ENCODE measurements around the gene RGS17. TPM values are rescaled to one million over a fixed set of nuclear protein-coding genes. Genes with fewer than 3 reads are reported as not detected.

Gene RGS17
- total RNA-seq, 1 donor from 2014 or later: 8.1 TPM

- Histone ChIP-seq H3K36me3 (peaks cover 36% of the 10 kb centered on the region), H3K27ac (peak overlapping the region; percentile 54), H3K4me3 (peak overlapping the region; percentile 28), H4K20me1 (ENCODE audit: low read depth) (peaks cover 91% of the 10 kb centered on the region), H3K79me2 (ENCODE audit: low read depth) (peaks cover 100% of the 10 kb centered on the region), H2AFZ (replicated peaks) (no peak overlapping the region), H3K27me3 (no peaks in the 10 kb centered on the region), H3F3A (ENCODE audit: low read depth) (peaks cover 21% of the 10 kb centered on the region), H3K9ac (no peak overlapping the region), H3K4me2 (peak overlapping the region; percentile 93), H3K9me3 (ENCODE audit: low read depth) (no peaks in the 10 kb centered on the region), H3K4me1 (peaks cover 70% of the 10 kb centered on the region)
- no peak overlapping the region for H3K4me3 Mint-ChIP-seq
- TF ChIP-seq EZH2phosphoT487 (IDR thresholded peaks at IDR 0.05): no peak
- TF ChIP-seq EZH2 (IDR thresholded peaks at IDR 0.05): no peak
- TF ChIP-seq CTCF (IDR thresholded peaks at IDR 0.05): no peak
- H3K27ac Mint-ChIP-seq: no peak overlapping the region
- H3K36me3 Mint-ChIP-seq: peaks cover 65% of the 10 kb centered on the region
- H3K4me1 Mint-ChIP-seq: peaks cover 34% of the 10 kb centered on the region
- H3K9me3 Mint-ChIP-seq: peaks cover 4% of the 10 kb centered on the region
- DNase-seq (ENCODE audit: low spot score): no peak
- H3K27me3 Mint-ChIP-seq (ENCODE audit: insufficient read depth, low read depth): no peaks in the 10 kb centered on the region
These were observed 153.5 kb downstream of the RGS17 start for GRCh38 chr6:152977556-152977955.

DNA sequence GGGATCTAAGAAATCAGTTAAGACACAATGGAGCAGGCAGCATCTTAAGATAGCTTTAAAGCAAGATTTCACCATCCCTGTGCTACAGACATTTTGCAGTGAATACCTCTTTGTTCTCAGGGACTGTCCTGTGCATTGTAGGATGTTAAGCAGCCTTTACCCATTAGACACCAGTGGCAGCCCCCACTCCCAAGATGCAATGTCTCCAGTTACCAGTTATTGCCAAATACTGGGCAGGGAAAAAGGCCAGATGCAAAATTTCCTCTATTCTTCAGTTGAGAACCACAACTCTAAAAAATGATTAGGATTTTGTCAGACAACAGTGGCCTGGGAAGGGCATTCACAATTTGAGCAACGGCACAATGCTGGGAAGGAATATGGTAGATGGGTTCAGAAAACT is 154.3 kb downstream of the RGS17 start:
- no peaks in the 10 kb centered on the region for H3K9me3 ChIP-seq (ENCODE audit: low read depth)
- H3K79me2 ChIP-seq (ENCODE audit: low read depth): peaks cover 100% of the 10 kb centered on the region
- peak; percentile 7 for DNase-seq (ENCODE audit: low spot score)
- H3K4me3 ChIP-seq: peak overlapping the region; percentile 28
- Mint-ChIP-seq H3K27ac (no peak overlapping the region), H3K9me3 (peaks cover 4% of the 10 kb centered on the region), H3K4me1 (peaks cover 34% of the 10 kb centered on the region), H3K36me3 (peaks cover 69% of the 10 kb centered on the region), H3K4me3 (no peak overlapping the region), H3K27me3 (ENCODE audit: insufficient read depth, low read depth) (no peaks in the 10 kb centered on the region)
- peak overlapping the region; percentile 93 for H3K4me2 ChIP-seq
- peaks cover 44% of the 10 kb centered on the region for H3K36me3 ChIP-seq
- no peak for TF ChIP-seq EZH2phosphoT487 (IDR thresholded peaks at IDR 0.05)
- TF ChIP-seq EZH2 (IDR thresholded peaks at IDR 0.05): no peak
- no peak for TF ChIP-seq CTCF (IDR thresholded peaks at IDR 0.05)
- no peaks in the 10 kb centered on the region for H3K27me3 ChIP-seq
- peaks cover 70% of the 10 kb centered on the region for H3K4me1 ChIP-seq
- H2AFZ ChIP-seq (replicated peaks): no peak overlapping the region
- peaks cover 29% of the 10 kb centered on the region for H3F3A ChIP-seq (ENCODE audit: low read depth)
- no peak overlapping the region for H3K9ac ChIP-seq
- H3K27ac ChIP-seq: no peak overlapping the region
- H4K20me1 ChIP-seq (ENCODE audit: low read depth): peaks cover 87% of the 10 kb centered on the region

DNA sequence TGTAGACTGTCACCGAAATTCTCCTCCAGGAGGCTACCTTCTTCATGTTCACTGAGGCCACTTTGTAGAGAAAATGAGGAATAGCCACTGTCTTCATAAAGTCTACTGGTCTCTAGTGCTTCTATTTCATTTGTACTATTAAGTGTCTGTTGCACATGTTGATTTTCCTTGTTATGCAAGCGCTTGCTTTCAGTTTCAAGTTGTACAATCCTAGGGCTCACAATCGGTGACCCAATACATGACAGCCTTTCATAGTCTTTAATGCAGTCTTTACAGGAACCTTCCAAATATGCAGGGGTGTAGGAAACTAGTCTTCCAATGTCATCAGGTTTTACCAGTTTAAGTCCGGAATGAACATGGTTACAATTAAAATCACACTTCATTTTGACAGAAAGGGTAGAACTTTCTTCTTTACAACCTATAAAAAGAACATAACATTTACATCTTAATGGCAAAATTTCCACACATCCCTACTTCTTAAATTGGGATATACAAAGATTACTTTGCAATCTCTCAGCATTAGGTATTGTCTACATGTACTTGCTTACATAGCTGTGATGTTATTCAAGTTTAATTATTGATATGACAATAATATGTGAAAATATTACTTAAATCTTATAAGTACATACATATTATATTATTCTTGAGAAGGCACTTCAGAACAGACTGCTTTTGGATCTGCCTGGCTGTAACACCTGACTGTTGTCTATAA is 155.7 kb downstream of the RGS17 start:
- H3K4me3 Mint-ChIP-seq: no peak overlapping the region
- no peak overlapping the region for H3K27ac Mint-ChIP-seq
- Histone ChIP-seq H3K9me3 (ENCODE audit: low read depth) (peaks cover 2% of the 10 kb centered on the region), H3K9ac (no peak overlapping the region), H3K27ac (no peak overlapping the region), H3K36me3 (peaks cover 58% of the 10 kb centered on the region), H3K4me1 (peaks cover 65% of the 10 kb centered on the region), H3K79me2 (ENCODE audit: low read depth) (peaks cover 94% of the 10 kb centered on the region), H3F3A (ENCODE audit: low read depth) (peaks cover 43% of the 10 kb centered on the region), H4K20me1 (ENCODE audit: low read depth) (peaks cover 77% of the 10 kb centered on the region), H2AFZ (replicated peaks) (no peak overlapping the region), H3K27me3 (no peaks in the 10 kb centered on the region), H3K4me2 (peak overlapping the region; percentile 93), H3K4me3 (peak overlapping the region; percentile 23)
- H3K27me3 Mint-ChIP-seq (ENCODE audit: insufficient read depth, low read depth): no peaks in the 10 kb centered on the region
- H3K4me1 Mint-ChIP-seq: peaks cover 25% of the 10 kb centered on the region
- no peak for DNase-seq (ENCODE audit: low spot score)
- TF ChIP-seq EZH2 (IDR thresholded peaks at IDR 0.05) (no peak), EZH2phosphoT487 (IDR thresholded peaks at IDR 0.05) (no peak), CTCF (IDR thresholded peaks at IDR 0.05) (no peak)
- H3K9me3 Mint-ChIP-seq: peaks cover 7% of the 10 kb centered on the region
- H3K36me3 Mint-ChIP-seq: peaks cover 73% of the 10 kb centered on the region
